ENCODE data around the gene ZNF471.

Gene ZNF471

GRCh38 chr19:56507446-56508289 is at the start of gene ZNF471:
TSS of gene ZNF471 (plus strand) at chr19:56507855. CDS start at chr19:56511572, 3,717 bp downstream.
- TF ChIP-seq CTCF (IDR thresholded peaks at IDR 0.05; ENCODE audit: borderline replicate concordance, insufficient read depth, low read depth, low read length), result no peak
- no peak within 1 kb of the TSS for H3K4me3 ChIP-seq (ENCODE audit: low read depth, low read length)

DNA sequence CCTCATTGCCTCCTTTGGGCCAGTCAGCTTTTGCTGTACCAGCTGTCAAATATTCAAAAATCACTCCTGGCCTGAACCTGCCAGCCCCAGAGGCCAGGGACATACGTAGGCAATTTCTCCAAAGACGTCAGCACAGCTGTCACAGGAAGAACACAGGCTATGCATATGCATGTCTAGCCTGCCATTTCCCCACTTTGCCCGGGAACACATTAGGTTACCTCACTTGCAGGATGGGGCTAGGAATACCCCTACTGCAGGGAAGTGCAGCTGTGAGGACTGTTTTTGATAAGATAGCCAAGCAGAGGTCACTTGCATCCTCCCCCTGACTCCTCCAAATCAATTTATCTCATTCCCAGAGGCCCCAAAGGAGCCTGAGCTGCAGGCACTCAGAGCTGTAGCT is 33.3 kb upstream of the ZNF471 start:
- no peak for TF ChIP-seq CTCF (IDR thresholded peaks at IDR 0.05; ENCODE audit: borderline replicate concordance, insufficient read depth, low read depth, low read length)
- H3K4me3 ChIP-seq (ENCODE audit: low read depth, low read length), result no peak overlapping the region

- H3K4me3 ChIP-seq (ENCODE audit: low read depth, low read length), result no peak overlapping the region
- no peak for TF ChIP-seq CTCF (IDR thresholded peaks at IDR 0.05; ENCODE audit: borderline replicate concordance, insufficient read depth, low read depth, low read length)
These were observed 31.6 kb upstream of the ZNF471 start for GRCh38 chr19:56476093-56476492.

GRCh38 chr19:56476651-56477428 is 30.8 kb upstream of the ZNF471 start, which contains the start of gene ZNF667:
TSS of gene ZNF667 (minus strand) at chr19:56477345. CDS start at chr19:56462370, 14,975 bp downstream.
- no peak within 1 kb of the TSS for H3K4me3 ChIP-seq (ENCODE audit: low read depth, low read length)
- no peak for TF ChIP-seq CTCF (IDR thresholded peaks at IDR 0.05; ENCODE audit: borderline replicate concordance, insufficient read depth, low read depth, low read length)

- no peak for TF ChIP-seq CTCF (IDR thresholded peaks at IDR 0.05; ENCODE audit: borderline replicate concordance, insufficient read depth, low read depth, low read length)
- no peak overlapping the region for H3K4me3 ChIP-seq (ENCODE audit: low read depth, low read length)
These were observed 30.0 kb upstream of the ZNF471 start for GRCh38 chr19:56477429-56478338.

- no peak overlapping the region for H3K4me3 ChIP-seq (ENCODE audit: low read depth, low read length)
- TF ChIP-seq CTCF (IDR thresholded peaks at IDR 0.05; ENCODE audit: borderline replicate concordance, insufficient read depth, low read depth, low read length), result no peak
These were observed 16.3 kb upstream of the ZNF471 start for GRCh38 chr19:56491399-56491798.
